ENCODE measurements around the gene GAA.
A peak's percentile ranks its signal among the peaks of the same experiment; 100 is the strongest.
"Not testable (repeated sequence)": the region's sequence is repeated elsewhere in the genome, so short reads cannot be mapped to it uniquely, and the experiment has no call there.

Gene GAA

DNA sequence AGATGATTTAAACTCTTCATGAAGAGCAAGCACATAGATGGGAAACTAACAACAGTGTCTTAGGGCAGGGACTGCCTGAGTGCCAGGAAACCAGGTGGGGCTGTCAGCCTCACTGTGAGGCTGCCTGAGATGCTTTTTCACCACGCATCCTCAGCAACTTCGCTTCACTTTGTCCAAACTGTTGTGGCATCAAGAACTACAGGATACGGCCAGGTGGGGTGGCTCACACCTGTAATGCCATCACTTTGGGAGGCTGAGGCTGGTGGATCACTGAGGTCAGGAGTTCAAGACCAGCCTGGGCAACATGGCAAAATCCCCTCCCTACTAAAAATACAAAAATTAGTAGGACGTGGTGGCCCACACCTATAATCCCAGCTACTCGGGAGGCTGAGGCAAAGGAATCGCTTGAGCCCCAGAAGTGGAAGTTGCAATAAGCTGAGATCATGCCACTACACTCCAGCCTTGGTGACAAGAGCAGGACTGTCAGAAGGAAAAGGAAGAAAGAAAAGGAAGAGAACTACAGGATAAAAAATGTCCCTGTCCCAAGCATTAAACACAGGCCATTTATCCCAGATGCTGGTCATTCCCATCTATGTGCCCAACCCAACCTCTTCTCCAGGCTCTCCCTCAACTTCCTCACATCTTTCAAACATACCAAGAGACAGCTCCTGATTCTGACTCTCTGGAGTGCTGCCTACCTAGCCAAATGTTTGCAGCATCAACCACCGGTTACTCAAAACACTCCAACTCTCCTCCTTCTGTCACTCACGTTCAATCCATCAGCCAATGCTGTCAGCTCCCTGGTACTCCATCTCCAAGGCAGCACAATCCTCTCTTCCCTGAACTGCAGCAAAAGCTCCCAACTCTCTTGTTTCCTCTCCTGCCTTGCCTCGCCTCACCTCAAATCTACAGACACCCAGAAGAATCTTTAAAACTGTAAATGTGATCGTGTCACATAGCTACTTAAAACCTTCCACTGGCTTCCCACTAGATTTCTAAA lies 44.0 kb downstream of the GAA start:
- no peak for DNase-seq (ENCODE audit: low read depth)

DNA sequence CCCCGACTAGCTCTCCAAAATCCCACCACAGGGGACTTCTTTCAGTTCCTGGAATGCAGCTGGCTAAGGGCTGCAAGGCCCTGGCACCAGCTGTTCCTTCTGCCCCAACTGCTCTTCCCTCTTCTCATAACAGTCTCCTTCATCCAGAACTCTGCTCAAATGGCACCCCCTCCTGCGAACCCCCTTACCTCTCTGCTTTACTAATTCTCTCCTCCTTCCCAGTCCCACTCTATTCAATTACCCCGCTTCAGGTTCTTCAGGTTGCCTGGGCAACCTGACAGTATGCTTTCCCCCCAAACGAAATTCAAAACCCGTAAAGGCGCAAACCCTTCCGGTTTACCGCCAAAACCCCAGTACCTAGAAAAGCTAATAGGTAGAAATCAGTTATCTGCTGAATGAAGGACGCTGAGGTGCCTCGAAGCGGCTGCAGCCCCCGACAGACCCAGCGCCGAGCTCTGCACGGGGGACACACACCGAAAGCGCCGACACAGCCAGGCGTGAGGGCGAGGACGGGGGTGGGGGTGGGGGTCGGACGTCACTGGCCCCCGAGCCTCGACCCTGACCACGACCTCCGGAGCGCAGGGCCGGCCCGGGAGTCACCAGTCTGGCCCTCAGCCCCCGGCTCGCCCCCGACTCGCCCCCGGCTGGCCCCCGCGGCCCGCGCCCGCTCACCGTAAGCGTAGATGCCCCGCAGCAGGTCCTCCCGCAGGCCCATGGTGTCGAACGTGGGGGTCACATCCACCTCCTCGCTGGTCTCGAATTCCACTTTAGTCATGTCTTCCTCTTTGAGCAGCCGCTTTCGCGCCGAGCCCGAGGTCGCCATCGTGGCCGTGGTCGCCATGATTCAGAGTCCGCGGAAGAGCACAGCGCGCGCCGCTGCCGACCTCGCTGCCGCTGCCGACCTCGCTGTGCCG lies 45.0 kb downstream of the GAA start:
- DNase-seq (ENCODE audit: low read depth), result no peak

GRCh38 chr17:80147035-80147822 lies 45.8 kb downstream of the GAA start, which contains the start of gene EIF4A3:
Gene EIF4A3, minus strand, starts transcription at chr17:80147128. Its CDS starts 167 bp downstream, at chr17:80146961.
- DNase-seq (ENCODE audit: low read depth), result peak; percentile 84

GRCh38 chr17:80151333-80151732 lies 50.0 kb downstream of the GAA start:
- DNase-seq (ENCODE audit: low read depth), result no peak

- DNase-seq (ENCODE audit: low read depth), result no peak
These were observed 50.8 kb downstream of the GAA start for GRCh38 chr17:80152081-80152702.

GRCh38 chr17:80153004-80153403 lies 51.6 kb downstream of the GAA start:
- DNase-seq (ENCODE audit: low read depth), result no peak

- DNase-seq (ENCODE audit: low read depth), result no peak
These were observed 52.8 kb downstream of the GAA start for GRCh38 chr17:80154166-80154565.

- DNase-seq (ENCODE audit: low read depth), result not testable (repeated sequence)
These were observed 54.2 kb downstream of the GAA start for GRCh38 chr17:80155600-80155999.

DNA sequence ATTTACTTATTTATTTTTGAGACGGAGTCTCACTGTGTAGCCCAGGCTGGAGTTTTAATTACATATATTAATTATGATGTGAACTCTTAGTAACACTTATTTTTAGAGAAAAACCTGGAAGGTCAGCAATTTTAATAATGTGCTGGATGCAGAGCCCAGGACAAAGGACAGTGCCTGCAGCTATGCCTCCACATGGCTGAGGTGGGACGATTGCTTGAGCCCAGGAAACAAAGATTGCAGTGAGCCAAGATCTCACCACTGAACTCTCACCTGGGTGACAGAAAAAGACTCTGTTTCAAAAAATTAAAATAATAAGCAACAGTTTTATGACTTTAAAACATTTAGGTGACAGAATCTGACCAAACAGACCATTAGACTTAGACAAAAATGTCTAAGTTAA lies 57.5 kb downstream of the GAA start:
- no peak for DNase-seq (ENCODE audit: low read depth)

DNA sequence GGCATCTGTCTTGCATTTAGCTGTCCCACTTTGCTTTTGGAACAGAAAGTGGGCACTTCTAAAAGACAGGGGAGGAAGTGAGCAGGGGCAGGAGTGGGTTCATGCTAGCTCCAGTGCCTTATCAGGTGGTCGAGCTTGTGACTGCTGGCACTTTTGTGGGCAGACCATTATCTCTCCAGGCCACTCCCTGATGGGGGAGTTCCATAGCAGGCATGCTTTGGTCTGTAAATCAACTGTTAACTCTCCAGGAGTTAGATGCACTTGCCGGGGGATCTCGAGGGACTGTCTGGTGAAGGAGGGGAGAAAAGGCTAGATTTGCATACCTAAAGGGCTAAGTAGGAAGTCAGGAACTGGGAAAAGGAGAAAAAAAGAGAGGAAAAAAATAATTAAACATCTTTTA lies 59.2 kb downstream of the GAA start:
- no peak for DNase-seq (ENCODE audit: low read depth)

- no peak for DNase-seq (ENCODE audit: low read depth)
These were observed 62.0 kb downstream of the GAA start for GRCh38 chr17:80163336-80163735.

- DNase-seq (ENCODE audit: low read depth), result no peak
These were observed 62.8 kb downstream of the GAA start for GRCh38 chr17:80164185-80164584.

DNA sequence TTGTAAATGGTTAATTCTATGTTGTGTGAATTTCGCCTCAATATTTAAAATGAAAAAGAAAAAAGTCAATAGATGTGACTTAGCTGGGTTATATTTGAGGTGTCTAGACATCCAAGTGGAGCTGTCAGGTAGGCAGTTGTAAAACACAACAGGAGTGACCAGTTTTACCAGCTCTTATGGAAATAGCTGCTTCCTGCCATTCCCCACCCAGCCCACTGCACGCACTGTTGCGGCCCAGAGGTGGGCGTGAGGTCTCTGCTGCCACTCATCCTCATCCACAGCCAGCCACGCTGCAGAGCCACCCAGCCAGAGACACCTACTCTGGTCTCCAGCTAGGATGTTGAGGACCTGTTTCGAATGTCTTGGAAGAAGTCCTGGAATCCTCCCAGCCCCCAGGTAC lies 65.1 kb downstream of the GAA start:
- DNase-seq (ENCODE audit: low read depth), result no peak

DNA sequence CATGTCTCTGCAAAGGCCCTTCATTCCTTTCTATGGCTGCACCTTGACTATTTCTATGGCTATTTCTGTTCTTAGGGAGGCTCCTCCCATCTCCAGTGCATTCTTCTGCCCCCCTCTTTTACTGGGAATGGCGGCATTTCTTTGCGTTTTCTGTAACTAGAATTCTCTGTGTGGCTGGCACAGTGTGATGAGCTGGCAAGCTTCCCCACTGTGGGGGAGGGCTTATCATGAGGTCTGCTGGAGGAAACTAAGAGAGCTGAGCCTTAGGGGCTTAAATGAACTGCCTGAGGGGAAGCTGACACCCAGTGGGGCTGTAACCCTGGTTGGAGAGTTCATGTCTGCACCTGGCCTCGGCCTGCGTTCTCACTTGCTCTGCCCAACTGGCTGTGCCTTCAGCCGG lies 67.0 kb downstream of the GAA start:
- no peak for DNase-seq (ENCODE audit: low read depth)

DNA sequence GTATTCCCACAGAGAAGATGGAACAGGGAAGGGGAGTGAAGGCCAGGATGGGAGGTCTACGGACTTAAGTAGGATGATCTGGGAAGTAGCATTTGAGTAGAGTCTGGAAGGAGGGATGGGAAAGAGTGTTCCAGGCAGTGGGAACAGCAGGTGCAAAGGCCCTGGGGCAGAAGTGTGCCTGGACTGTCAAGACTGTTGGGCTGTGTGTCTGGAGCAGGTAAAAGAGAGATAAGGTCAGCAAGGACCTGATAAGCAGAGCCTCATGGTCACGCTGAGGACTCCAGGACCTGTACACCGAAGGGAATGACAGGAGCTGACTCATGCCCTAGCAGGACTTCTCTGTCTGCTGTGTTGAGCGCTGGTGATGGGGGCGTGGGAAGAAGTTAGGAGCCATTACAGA lies 67.7 kb downstream of the GAA start:
- no peak for DNase-seq (ENCODE audit: low read depth)

All from stimulated activated CD8-positive, alpha-beta memory T cell treated with anti-CD3 and anti-CD28 coated beads, Interleukin-15, amount 100 ng/mL, for 24 hours (primary cell).